HG03095 (cell line): Measurements from ENCODE around the gene RPS6KB2.
"Not testable (repeated sequence)": the region's sequence is repeated elsewhere in the genome, so short reads cannot be mapped to it uniquely, and the experiment has no call there.

ENCODE experiments used
- ATAC-seq: cut with Tn5 transposase; IDR thresholded peaks from one replicate; pipeline ENCODE4 v1.9.1; 2021; ENCODE audit warnings: moderate library complexity; ENCODE audit not compliant: unreplicated experiment

RPS6KB2 gene

GRCh38 chr11:67427364-67427859 lies 882 bp upstream of the RPS6KB2 start:
- not testable (repeated sequence) for ATAC-seq

GRCh38 chr11:67429038-67429668 lies 859 bp downstream of the RPS6KB2 start:
- ATAC-seq = no peak

- no peak for ATAC-seq
These were observed 1.4 kb downstream of the RPS6KB2 start for GRCh38 chr11:67429722-67430121.

GRCh38 chr11:67431346-67432249 lies 3.3 kb downstream of the RPS6KB2 start:
- ATAC-seq = no peak

- no peak for ATAC-seq
These were observed 4.5 kb downstream of the RPS6KB2 start for GRCh38 chr11:67432655-67433349.

GRCh38 chr11:67433536-67434394 lies 5.5 kb downstream of the RPS6KB2 start:
- ATAC-seq = no peak

- no peak for ATAC-seq
These were observed 6.1 kb downstream of the RPS6KB2 start for GRCh38 chr11:67434395-67434881.

- ATAC-seq = no peak
These were observed 6.9 kb downstream of the RPS6KB2 start for GRCh38 chr11:67435031-67435726.

- no peak for ATAC-seq
These were observed 7.6 kb downstream of the RPS6KB2 start for GRCh38 chr11:67435727-67436458.

- ATAC-seq = no peak
These were observed 8.3 kb downstream of the RPS6KB2 start for GRCh38 chr11:67436459-67437081.

GRCh38 chr11:67437082-67437808 lies 9.0 kb downstream of the RPS6KB2 start, which contains the start of gene PTPRCAP:
PTPRCAP (minus strand) TSS chr11:67437682; CDS start chr11:67437619, 63 bp downstream.
- no peak for ATAC-seq

- no peak for ATAC-seq
These were observed 9.5 kb downstream of the RPS6KB2 start for GRCh38 chr11:67437809-67438157.

- ATAC-seq = no peak
These were observed 10.0 kb downstream of the RPS6KB2 start for GRCh38 chr11:67438158-67438902.

GRCh38 chr11:67439321-67440228 lies 11.3 kb downstream of the RPS6KB2 start:
- ATAC-seq = no peak

- ATAC-seq = no peak
These were observed 12.2 kb downstream of the RPS6KB2 start for GRCh38 chr11:67440229-67441097.
